ENCODE measurements around the gene IMMP2L. TPM values are rescaled to one million over a fixed set of nuclear protein-coding genes. Genes with fewer than 3 reads are reported as not detected.

Gene IMMP2L
- total and polyA plus RNA-seq, 2 of the 13 experiments (the other 11 are each of a cell fraction or from before 2014, with no cell fraction given): 7.8 to 16.9 TPM

DNA sequence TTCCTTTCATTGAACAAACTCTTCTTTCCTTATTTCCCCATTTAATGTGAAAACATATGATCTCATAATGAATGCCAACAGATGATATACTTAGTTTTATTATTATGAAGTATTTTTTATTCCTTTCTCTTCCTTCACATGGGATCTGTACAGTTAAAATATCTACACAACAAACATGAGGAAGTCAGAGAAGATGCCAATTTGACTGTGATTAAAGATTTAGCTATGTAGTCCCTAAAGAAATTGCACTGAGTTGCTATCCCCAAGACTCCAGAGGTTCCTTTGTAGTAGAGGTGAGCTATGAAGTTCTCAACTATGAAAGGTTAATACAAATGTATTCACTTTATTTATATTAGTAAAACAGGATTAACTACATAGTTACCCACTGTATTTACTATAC lies 532.0 kb downstream of the IMMP2L start:
- H3K9me3 ChIP-seq (ENCODE audit: low read length): no peaks in the 10 kb centered on the region
- intact Hi-C loops (cut with micrococcal nuclease; ENCODE audit: unreplicated experiment) (no loop called here), in situ Hi-C loops (cut with HindIII; ENCODE audit: extremely low pct_ligation_motif_present, low pct_unique_long_range_greater_than_20kb) (no loop called here)
- POLR2A ChIA-PET: no interaction called here
- no peaks in the 10 kb centered on the region for H3K79me2 ChIP-seq (ENCODE audit: insufficient read depth, low read length)
- no peak for ATAC-seq
- H2AFZ ChIP-seq (ENCODE audit: low read length): no peak overlapping the region
- H3K27ac ChIP-seq (ENCODE audit: extremely low read length, insufficient read depth, low read length): no peak overlapping the region
- FAIRE-seq: no peak
- no peak overlapping the region for H3K4me3 ChIP-seq (replicated peaks in 1 of 3; ENCODE audit: insufficient read depth in 1 of 3, low read depth in 2 of 3, low read length in 3 of 3)
- no peak for DNase-seq (ENCODE audit: low spot score)
- no peak overlapping the region for H3K4me2 ChIP-seq (ENCODE audit: low read depth, low read length)
- CTCF ChIA-PET (ENCODE audit: low intra/inter-chr PET ratio, low total read pairs): no interaction called here
- H3K36me3 ChIP-seq (replicated peaks in 1 of 2; ENCODE audit: control insufficient read depth in 1 of 2, insufficient read depth in 2 of 2, low read length in 2 of 2): no peaks in the 10 kb centered on the region
- no peaks in the 10 kb centered on the region for H3K27me3 ChIP-seq (ENCODE audit: control insufficient read depth in 1 of 2, insufficient read depth in 2 of 2, low read length in 2 of 2)
- no peak for TF ChIP-seq EEA1 (CRISPR knock-in tag; IDR thresholded peaks at IDR 0.05; ENCODE audit: borderline replicate concordance)
- TF ChIP-seq, protein P1, sequence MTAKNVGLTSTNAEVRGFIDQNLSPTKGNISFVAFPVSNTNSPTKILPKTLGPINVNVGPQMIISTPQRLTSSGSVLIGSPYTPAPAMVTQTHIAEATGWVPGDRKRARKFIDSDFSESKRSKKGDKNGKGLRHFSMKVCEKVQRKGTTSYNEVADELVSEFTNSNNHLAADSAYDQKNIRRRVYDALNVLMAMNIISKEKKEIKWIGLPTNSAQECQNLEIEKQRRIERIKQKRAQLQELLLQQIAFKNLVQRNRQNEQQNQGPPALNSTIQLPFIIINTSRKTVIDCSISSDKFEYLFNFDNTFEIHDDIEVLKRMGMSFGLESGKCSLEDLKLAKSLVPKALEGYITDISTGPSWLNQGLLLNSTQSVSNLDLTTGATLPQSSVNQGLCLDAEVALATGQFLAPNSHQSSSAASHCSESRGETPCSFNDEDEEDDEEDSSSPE (CRISPR knock-in tag; IDR thresholded peaks at IDR 0.05): no peak
- no peak for TF ChIP-seq SP140L (CRISPR knock-in tag; IDR thresholded peaks at IDR 0.05; ENCODE audit: borderline replicate concordance)
- TF ChIP-seq TRIM24 (CRISPR knock-in tag; IDR thresholded peaks at IDR 0.05): no peak
- no peak for TF ChIP-seq ZBTB7A (CRISPR knock-in tag; IDR thresholded peaks at IDR 0.05)
- no peak for TF ChIP-seq MAFK (conservative IDR thresholded peaks at IDR 0.05 in 1 of 2, IDR thresholded peaks at IDR 0.05 in 1 of 2; ENCODE audit: low read length in 2 of 2)
- TF ChIP-seq PLSCR1 (CRISPR knock-in tag; IDR thresholded peaks at IDR 0.05; ENCODE audit: borderline replicate concordance): no peak
- TF ChIP-seq HMG20B (CRISPR knock-in tag; conservative IDR thresholded peaks at IDR 0.05): no peak
- no peak for TF ChIP-seq CBX1 (IDR thresholded peaks at IDR 0.05; ENCODE audit: low read depth)
- no peak for TF ChIP-seq ZSCAN12 (CRISPR knock-in tag; IDR thresholded peaks at IDR 0.05)
- H3K9ac ChIP-seq (ENCODE audit: insufficient read depth, low read depth, low read length): no peak overlapping the region
- no peaks in the 10 kb centered on the region for H4K20me1 ChIP-seq (ENCODE audit: insufficient read depth, low read length)
- no TSS peak for BruUV-seq (replicated peaks)
- peaks cover 56% of the 10 kb centered on the region for H3K4me1 ChIP-seq (ENCODE audit: insufficient read depth, low read length)

Data from HepG2 (cell line).